H9 (cell line): ENCODE results near the gene E2F4. TPM values are rescaled to one million over a fixed set of nuclear protein-coding genes. Genes with fewer than 3 reads are reported as not detected.

Source experiments
- DNase-seq: peaks from one replicate; pipeline ENCODE4 v3.0.0-alpha.2; 2017
- H2AFZ ChIP-seq: one replicate; pipeline ENCODE4 v1.6.1; 2013; ENCODE audit warnings: mild to moderate bottlenecking, low read length, control low read depth, moderate library complexity
- H2AK5ac ChIP-seq: 2 replicates; pipeline ENCODE4 v1.6.1; 2013; ENCODE audit warnings: low read length, control low read depth, mixed read lengths; ENCODE audit not compliant: insufficient read length
- H2BK120ac ChIP-seq: one replicate; pipeline ENCODE4 v1.6.1; 2013; ENCODE audit warnings: low read depth, mild to moderate bottlenecking, low read length, control low read depth, inconsistent platforms; ENCODE audit not compliant: poor library complexity, severe bottlenecking
- H2BK12ac ChIP-seq: 2 replicates; pipeline ENCODE4 v1.6.1; 2013; ENCODE audit warnings: low read length, control low read depth, mixed read lengths, low read depth; ENCODE audit not compliant: insufficient read length
- H2BK15ac ChIP-seq: 2 replicates; pipeline ENCODE4 v1.6.1; 2013; ENCODE audit warnings: low read depth, low read length, control low read depth
- H2BK20ac ChIP-seq: one replicate; pipeline ENCODE4 v1.6.1; 2013; ENCODE audit warnings: low read depth, mild to moderate bottlenecking, low read length, control low read depth, inconsistent platforms; ENCODE audit not compliant: poor library complexity, severe bottlenecking
- H2BK5ac ChIP-seq: 2 replicates; pipeline ENCODE4 v1.6.1; 2013; ENCODE audit warnings: low read length, control low read depth, mixed read lengths; ENCODE audit not compliant: insufficient read length
- H3K14ac ChIP-seq: 2 replicates; pipeline ENCODE4 v1.6.1; 2013; ENCODE audit warnings: low read length, control low read depth; ENCODE audit not compliant: insufficient read depth
- H3K18ac ChIP-seq: 2 replicates; pipeline ENCODE4 v1.6.1; 2013; ENCODE audit warnings: low read depth, mild to moderate bottlenecking, mixed read lengths, low read length, control low read depth; ENCODE audit not compliant: insufficient read length
- H3K23ac ChIP-seq: 2 replicates; pipeline ENCODE4 v1.6.1; 2013; ENCODE audit warnings: low read length, control low read depth, mixed read lengths, low read depth; ENCODE audit not compliant: insufficient read length
- H3K23me2 ChIP-seq: 2 replicates; pipeline ENCODE4 v1.6.1; 2013; ENCODE audit warnings: low read depth, mild to moderate bottlenecking, mixed read lengths, low read length, control low read depth; ENCODE audit not compliant: insufficient read length, poor library complexity, severe bottlenecking
- H3K27ac ChIP-seq: 2 replicates; pipeline ENCODE4 v1.5.1; 2013; ENCODE audit warnings: low read length, control low read depth, mixed read lengths, low read depth; ENCODE audit not compliant: insufficient read length
- H3K27me3 ChIP-seq: 2 replicates; pipeline ENCODE4 v1.6.1; 2013; ENCODE audit warnings: low read length, control low read depth, inconsistent platforms; ENCODE audit not compliant: insufficient read depth
- H3K4ac ChIP-seq: 2 replicates; pipeline ENCODE4 v1.6.1; 2013; ENCODE audit warnings: low read depth, mild to moderate bottlenecking, control low read depth, inconsistent platforms, low read length, moderate library complexity
- H3K4me1 ChIP-seq: 2 replicates; pipeline ENCODE4 v1.6.1; 2013; ENCODE audit warnings: low read length, control low read depth, inconsistent platforms; ENCODE audit not compliant: insufficient read depth
- H3K4me2 ChIP-seq: 2 replicates; pipeline ENCODE4 v1.6.1; 2013; ENCODE audit warnings: low read length, control low read depth, mixed read lengths; ENCODE audit not compliant: insufficient read length, insufficient read depth
- H3K56ac ChIP-seq: 2 replicates; pipeline ENCODE4 v1.6.1; 2013; ENCODE audit warnings: low read depth, mild to moderate bottlenecking, mixed read lengths, low read length, control low read depth; ENCODE audit not compliant: insufficient read length
- H3K79me1 ChIP-seq: 2 replicates; pipeline ENCODE4 v1.6.1; 2013; ENCODE audit warnings: low read depth, mild to moderate bottlenecking, moderate library complexity, low read length, control low read depth, inconsistent platforms; ENCODE audit not compliant: insufficient read depth, poor library complexity, severe bottlenecking
- H3K79me2 ChIP-seq: 2 replicates; pipeline ENCODE4 v1.6.1; 2013; ENCODE audit warnings: low read length, control low read depth, inconsistent platforms; ENCODE audit not compliant: insufficient read depth
- H3K9ac ChIP-seq: 2 replicates; pipeline ENCODE4 v1.6.1; 2013; ENCODE audit warnings: low read length, control low read depth, mixed read lengths; ENCODE audit not compliant: insufficient read length; ENCODE audit errors: extremely low read depth
- H3K9me3 ChIP-seq: one replicate; pipeline ENCODE4 v1.6.1; 2013; ENCODE audit warnings: low read depth, low read length, inconsistent platforms; ENCODE audit not compliant: control insufficient read depth
- H3T11ph ChIP-seq: one replicate; pipeline ENCODE4 v1.6.1; 2013; ENCODE audit warnings: mild to moderate bottlenecking, low read length, control low read depth, inconsistent platforms
- H4K20me1 ChIP-seq: one replicate; pipeline ENCODE4 v1.6.1; 2013; ENCODE audit not compliant: control insufficient read depth, insufficient read length, insufficient read depth
- H4K5ac ChIP-seq: 2 replicates; pipeline ENCODE4 v1.6.1; 2013; ENCODE audit warnings: low read depth, mild to moderate bottlenecking, mixed read lengths, low read length, control low read depth; ENCODE audit not compliant: insufficient read length
- H4K8ac ChIP-seq: replicated peaks from 2 replicates; pipeline ENCODE4 v1.6.1; 2013; ENCODE audit warnings: low read length, control low read depth, mixed read lengths, low read depth; ENCODE audit not compliant: insufficient read length
- H4K91ac ChIP-seq: 2 replicates; pipeline ENCODE4 v1.6.1; 2013; ENCODE audit warnings: low read depth, mild to moderate bottlenecking, moderate library complexity, mixed read lengths, low read length, control low read depth; ENCODE audit not compliant: insufficient read length
- H3K27ac Mint-ChIP-seq, 3 experiments: 2 replicates in 2 of 3; 3 replicates in 1 of 3; pipeline ENCODE4 v1.8.0; 2020 to 2021; ENCODE audit warnings: mixed read lengths in 3 of 3, mild to moderate bottlenecking in 1 of 3, moderate library complexity in 1 of 3
- H3K27me3 Mint-ChIP-seq: 2 replicates; pipeline ENCODE4 v1.8.0; 2021; ENCODE audit warnings: low read depth, mild to moderate bottlenecking, moderate library complexity, mixed read lengths
- H3K36me3 Mint-ChIP-seq, 3 experiments: 2 replicates in 2 of 3; 3 replicates in 1 of 3; pipeline ENCODE4 v1.8.0; 2020 to 2021; ENCODE audit warnings: low read depth in 3 of 3, mixed read lengths in 3 of 3; ENCODE audit not compliant: insufficient read depth in 1 of 3
- H3K4me1 Mint-ChIP-seq, 2 experiments: 2 replicates each; pipeline ENCODE4 v1.8.0; 2020; ENCODE audit warnings: mixed read lengths in 2 of 2
- H3K4me3 Mint-ChIP-seq, 2 experiments: 2 replicates in 1 of 2; 3 replicates in 1 of 2; pipeline ENCODE4 v1.8.0; 2020 to 2021; ENCODE audit warnings: mild to moderate bottlenecking in 2 of 2, mixed read lengths in 2 of 2, moderate library complexity in 1 of 2
- H3K9me3 Mint-ChIP-seq, 2 experiments: 2 replicates in 1 of 2; 3 replicates in 1 of 2; pipeline ENCODE4 v1.8.0; 2020; ENCODE audit warnings: mild to moderate bottlenecking in 2 of 2, mixed read lengths in 2 of 2, moderate library complexity in 1 of 2
- CTCF ChIP-seq: fragments of 200-600 bp; sonication (generic); conservative IDR thresholded peaks from 3 replicates; pipeline ENCODE4 v1.8.0; 2021; ENCODE audit warnings: antibody characterized with exemption, mild to moderate bottlenecking
- total RNA-seq: library from RNA; stranded (reverse); gene quantifications from 2 replicates; pipeline ENCODE4 v1.2.1, GENCODE V29; 2021

Gene E2F4
- total RNA-seq, 1 experiment from 2014 or later: 116 TPM

- Histone ChIP-seq H3T11ph (no peak overlapping the region), H3K4ac (no peak overlapping the region), H2AK5ac (no peak overlapping the region), H2BK20ac (no peak overlapping the region), H3K23ac (no peak overlapping the region), H2BK5ac (no peak overlapping the region), H4K91ac (no peak overlapping the region), H3K18ac (no peak overlapping the region), H3K27me3 (no peaks in the 10 kb centered on the region; the same call in 1 of the 2 replicates), H2AFZ (no peak overlapping the region), H4K8ac (no peak overlapping the region), H3K14ac (no peak overlapping the region), H4K20me1 (no peaks in the 10 kb centered on the region), H4K5ac (no peak overlapping the region), H3K79me1 (no peaks in the 10 kb centered on the region), H3K79me2 (no peaks in the 10 kb centered on the region), H3K56ac (no peak overlapping the region), H2BK120ac (no peak overlapping the region), H3K9ac (no peak overlapping the region), H3K27ac (no peak overlapping the region), H2BK12ac (no peak overlapping the region), H3K4me1 (no peaks in the 10 kb centered on the region), H3K23me2 (no peaks in the 10 kb centered on the region), H3K4me2 (no peak overlapping the region), H3K9me3 (no peaks in the 10 kb centered on the region), H2BK15ac (no peak overlapping the region)
- Mint-ChIP-seq H3K27ac (no peak overlapping the region), H3K36me3 (no peaks in the 10 kb centered on the region), H3K27me3 (peaks cover 51% of the 10 kb centered on the region), H3K9me3 (no peaks in the 10 kb centered on the region), H3K4me1 (no peaks in the 10 kb centered on the region), H3K4me3 (no peak overlapping the region)
- no peak for DNase-seq
- TF ChIP-seq CTCF: no peak
Observed at GRCh38 chr16:67212766-67213165, 20.8 kb downstream of the E2F4 start.
